ENCODE data around the gene HIVEP3.

Gene HIVEP3

DNA sequence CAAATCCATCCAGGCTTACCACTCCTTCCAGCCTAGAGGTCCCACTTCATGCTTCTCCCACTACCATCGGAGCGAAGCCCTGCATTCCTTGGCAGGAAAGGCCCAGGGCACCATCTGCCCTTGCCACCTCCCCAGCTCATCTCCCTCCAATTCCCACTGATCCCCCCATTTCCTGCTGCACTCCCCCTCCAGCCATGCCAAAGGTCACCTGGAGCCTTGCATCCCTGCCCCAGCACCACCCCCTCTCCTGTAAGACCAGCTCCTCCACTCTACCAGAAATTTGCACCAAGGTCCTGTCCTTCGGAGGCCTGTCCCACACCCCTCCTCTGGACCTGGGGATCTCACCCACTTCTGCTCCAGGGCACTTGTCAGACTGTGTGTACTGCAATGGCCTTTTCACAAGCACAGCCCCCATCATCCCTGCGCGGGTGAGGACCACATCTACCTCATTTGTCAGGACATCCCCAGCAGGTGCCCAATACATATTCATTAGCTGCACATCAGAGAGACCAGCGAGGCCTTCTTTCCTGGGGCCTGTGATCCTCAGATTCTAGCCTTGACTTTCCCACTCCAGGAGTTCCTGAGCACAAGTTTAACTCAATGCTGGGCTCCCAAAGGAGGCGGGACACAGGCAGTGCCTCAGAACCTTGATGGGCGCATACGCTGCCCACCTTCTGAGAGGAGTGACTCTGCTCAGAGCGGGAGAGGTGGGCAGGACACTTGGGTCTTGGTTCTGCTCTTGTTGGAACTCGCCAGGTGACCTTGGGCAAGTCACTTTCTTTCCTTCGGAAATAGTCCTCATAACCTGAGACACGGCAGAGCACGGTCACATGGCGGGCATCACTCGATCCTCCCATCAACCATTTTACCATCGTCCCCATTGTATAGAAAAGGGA is 384.3 kb downstream of the HIVEP3 start:
- H3K4me3 ChIP-seq (ENCODE audit: low read depth, low read length), result no peak overlapping the region
- TF ChIP-seq, protein P1, sequence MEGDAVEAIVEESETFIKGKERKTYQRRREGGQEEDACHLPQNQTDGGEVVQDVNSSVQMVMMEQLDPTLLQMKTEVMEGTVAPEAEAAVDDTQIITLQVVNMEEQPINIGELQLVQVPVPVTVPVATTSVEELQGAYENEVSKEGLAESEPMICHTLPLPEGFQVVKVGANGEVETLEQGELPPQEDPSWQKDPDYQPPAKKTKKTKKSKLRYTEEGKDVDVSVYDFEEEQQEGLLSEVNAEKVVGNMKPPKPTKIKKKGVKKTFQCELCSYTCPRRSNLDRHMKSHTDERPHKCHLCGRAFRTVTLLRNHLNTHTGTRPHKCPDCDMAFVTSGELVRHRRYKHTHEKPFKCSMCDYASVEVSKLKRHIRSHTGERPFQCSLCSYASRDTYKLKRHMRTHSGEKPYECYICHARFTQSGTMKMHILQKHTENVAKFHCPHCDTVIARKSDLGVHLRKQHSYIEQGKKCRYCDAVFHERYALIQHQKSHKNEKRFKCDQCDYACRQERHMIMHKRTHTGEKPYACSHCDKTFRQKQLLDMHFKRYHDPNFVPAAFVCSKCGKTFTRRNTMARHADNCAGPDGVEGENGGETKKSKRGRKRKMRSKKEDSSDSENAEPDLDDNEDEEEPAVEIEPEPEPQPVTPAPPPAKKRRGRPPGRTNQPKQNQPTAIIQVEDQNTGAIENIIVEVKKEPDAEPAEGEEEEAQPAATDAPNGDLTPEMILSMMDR (IDR thresholded peaks at IDR 0.05; ENCODE audit: insufficient read depth, low read depth, low read length, missing control alignments), result no peak
- no peak for DNase-seq (ENCODE audit: low read depth)

DNA sequence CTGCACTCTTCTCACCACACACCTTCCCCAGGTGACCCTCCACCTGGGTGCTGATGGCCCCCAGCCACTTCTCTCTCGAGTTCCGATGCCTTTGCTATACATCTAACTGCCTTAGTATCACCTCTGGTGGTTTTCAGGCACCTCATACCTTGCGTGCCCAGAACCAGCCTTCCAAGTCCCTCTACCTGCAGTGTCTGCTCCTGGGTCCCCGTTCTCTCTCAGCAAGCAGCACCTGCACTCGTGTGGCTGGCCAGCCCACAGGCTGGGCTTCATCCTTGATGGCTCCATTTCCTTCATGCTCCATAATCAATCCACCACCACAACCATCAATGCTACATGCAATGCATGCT is 385.0 kb downstream of the HIVEP3 start:
- TF ChIP-seq, protein P1 (IDR thresholded peaks at IDR 0.05; ENCODE audit: insufficient read depth, low read depth, low read length, missing control alignments), result no peak
- DNase-seq (ENCODE audit: low read depth), result no peak
- no peak overlapping the region for H3K4me3 ChIP-seq (ENCODE audit: low read depth, low read length)

DNA sequence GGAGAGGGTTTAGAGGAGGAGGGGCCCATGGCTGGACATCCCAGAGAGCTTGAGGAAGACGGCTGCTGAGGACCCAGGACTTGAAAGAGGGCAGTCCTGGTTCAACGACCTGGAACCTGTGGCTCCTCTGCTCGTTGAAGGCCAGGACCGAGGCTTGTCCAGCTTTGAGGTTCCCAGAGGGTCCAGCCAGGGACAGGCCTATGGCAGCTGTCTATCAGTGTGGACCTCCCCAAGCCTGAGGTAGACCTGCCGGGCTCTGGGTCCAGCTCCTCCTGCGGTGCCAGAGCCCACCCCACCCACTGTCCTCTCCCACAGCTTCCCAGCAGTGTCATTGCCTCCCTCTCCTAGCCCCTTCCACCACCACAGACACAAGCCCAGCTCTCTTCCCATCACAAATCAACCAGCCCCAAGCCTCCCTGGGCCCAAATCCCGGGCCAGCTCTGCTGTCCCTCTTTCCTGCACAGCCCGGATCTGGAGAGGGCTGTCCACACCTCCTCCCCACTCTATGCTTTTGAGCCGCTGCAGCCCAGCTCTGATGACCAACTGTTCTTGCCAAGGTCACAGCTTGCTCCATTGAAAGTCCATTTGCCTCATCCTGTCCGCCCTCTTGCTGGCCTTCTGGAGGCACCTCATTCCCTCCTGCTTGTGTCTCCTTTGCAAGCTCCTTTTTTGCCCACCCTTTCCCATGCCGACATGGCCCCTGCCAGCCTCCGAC is 385.5 kb downstream of the HIVEP3 start:
- TF ChIP-seq, protein P1 (IDR thresholded peaks at IDR 0.05; ENCODE audit: insufficient read depth, low read depth, low read length, missing control alignments), result no peak
- no peak for DNase-seq (ENCODE audit: low read depth)
- no peak overlapping the region for H3K4me3 ChIP-seq (ENCODE audit: low read depth, low read length)

DNA sequence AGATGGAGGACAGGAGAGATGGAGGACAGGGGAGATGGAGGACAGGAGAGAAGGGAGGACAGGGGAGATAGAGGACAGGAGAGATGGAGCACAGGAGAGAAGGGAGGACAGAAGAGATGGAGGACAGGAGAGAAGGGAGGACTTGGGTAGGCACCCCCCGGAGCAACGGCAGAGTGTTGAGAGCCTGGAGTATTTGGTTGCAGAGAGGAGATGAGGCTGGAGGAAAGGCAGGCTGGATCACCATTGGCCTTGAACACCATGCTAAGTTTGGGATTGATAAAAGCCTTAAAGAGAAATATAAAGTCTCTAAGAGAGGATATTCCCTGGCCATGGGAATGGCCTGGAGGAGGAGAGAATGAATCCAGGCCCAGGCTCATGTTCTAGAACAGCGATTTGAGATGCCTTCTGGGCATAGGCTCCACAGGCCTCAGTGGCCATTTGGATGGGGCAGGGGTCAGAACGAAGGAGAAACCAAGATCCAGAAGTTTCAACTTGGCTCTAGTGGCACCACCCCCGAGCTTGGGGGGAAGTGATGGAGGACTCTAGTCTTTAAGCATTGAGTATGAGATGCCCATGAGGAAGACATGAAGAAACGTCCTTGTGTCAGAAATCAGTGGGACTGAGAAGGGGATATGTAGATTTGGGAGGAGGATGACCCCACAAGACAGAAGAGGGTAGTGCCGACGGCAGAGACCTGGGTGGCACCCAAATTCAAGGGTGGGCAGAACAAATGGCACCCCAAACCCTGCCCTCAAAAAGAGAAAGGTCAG is 386.3 kb downstream of the HIVEP3 start:
- DNase-seq (ENCODE audit: low read depth), result no peak

DNA sequence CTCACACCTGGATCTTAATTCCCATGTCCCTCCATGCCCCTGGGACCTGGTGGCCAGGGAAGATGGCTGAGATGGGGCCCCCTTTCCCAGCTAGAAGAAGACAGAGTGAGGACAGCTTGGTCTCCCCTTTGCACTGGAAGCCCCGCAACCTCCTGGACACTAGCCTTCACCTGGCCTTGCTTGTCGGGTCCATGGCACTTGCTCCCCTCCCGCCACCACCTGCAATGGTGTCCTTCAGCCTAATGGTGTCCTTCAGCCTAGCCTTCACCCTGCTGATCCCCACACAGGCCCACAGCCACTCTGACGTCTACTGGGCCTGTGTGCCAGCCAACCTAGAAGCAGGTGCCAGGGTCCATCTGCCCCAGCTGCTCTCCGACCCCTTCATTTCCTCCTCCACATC is 388.3 kb downstream of the HIVEP3 start:
- no peak overlapping the region for H3K4me3 ChIP-seq (ENCODE audit: low read depth, low read length)
- TF ChIP-seq, protein P1 (IDR thresholded peaks at IDR 0.05; ENCODE audit: insufficient read depth, low read depth, low read length, missing control alignments), result no peak
- no peak for DNase-seq (ENCODE audit: low read depth)

More for the DNA sequence above, 386.3 kb downstream of the HIVEP3 start:
- TF ChIP-seq, protein P1 (IDR thresholded peaks at IDR 0.05; ENCODE audit: insufficient read depth, low read depth, low read length, missing control alignments), result no peak
- H3K4me3 ChIP-seq (ENCODE audit: low read depth, low read length), result no peak overlapping the region

DNA sequence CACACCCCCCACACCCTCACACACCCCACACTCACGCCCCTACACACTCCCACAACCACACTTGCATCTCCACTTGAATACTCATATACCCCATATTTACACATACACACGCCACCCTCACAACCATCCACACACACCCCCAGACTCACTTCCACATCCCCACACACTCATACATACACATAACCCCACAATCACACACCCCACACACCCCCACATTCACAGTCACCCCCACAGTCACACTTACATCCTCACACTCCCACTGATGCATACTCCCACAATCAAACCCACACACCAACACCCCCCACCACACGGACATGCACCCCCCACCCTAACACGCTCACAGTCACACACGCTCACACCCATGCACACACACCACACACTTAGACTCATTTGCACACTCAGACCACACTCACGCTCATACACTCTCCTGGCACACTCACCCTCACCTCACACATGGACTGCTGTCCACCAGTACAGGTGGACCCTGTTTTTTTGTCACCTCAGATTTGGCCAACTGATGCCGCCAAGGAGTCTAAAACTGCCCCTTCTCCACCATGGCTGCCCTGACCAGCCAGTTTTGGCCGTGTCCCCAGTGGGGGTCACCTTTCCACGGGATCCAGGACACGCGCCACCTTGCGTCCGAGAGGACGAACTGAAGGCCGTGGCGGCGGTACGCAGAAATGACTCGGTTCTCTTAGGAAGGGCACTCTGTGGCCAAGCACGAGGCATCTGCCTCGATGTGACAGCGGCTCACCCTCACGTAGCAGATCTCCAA is 388.9 kb downstream of the HIVEP3 start:
- TF ChIP-seq, protein P1 (IDR thresholded peaks at IDR 0.05; ENCODE audit: insufficient read depth, low read depth, low read length, missing control alignments), result no peak
- no peak for DNase-seq (ENCODE audit: low read depth)
- H3K4me3 ChIP-seq (ENCODE audit: low read depth, low read length), result no peak overlapping the region

Data from GM12865 (cell line).